ENCODE measurements around the gene NAA25. TPM values are rescaled to one million over a fixed set of nuclear protein-coding genes. Genes with fewer than 3 reads are reported as not detected.
"Not testable (repeated sequence)": the region's sequence is repeated elsewhere in the genome, so short reads cannot be mapped to it uniquely, and the experiment has no call there.

The NAA25 gene
- total RNA-seq, 6 experiments from 2014 or later = 9.7 to 11.8 (median 10.8) TPM

GRCh38 chr12:111998015-111998414 lies 110.6 kb downstream of the NAA25 start:
- Histone ChIP-seq H3K27ac (no peak overlapping the region), H3K27me3 (no peaks in the 10 kb centered on the region), H3K4me1 (peaks cover 0 to 24% (median 3%) of the 10 kb centered on the region in 4 donors), H3K9me3 (no peaks in the 10 kb centered on the region), H3K36me3 (no peaks in the 10 kb centered on the region), H3K4me3 (no peak overlapping the region)
- intact Hi-C loops (cut with DNase I) = no loop called here
- 96% methylated on average over 3 of the region's 4 CpGs for WGBS (ENCODE audit: insufficient coverage, low coverage, low lambda C conversion rate, missing lambda C conversion rate)
- TF ChIP-seq POLR2A (IDR thresholded peaks at IDR 0.05) = no peak
- TF ChIP-seq CTCF (IDR thresholded peaks at IDR 0.05) = no peak
- DNase-seq (no peak), ATAC-seq (no peak)

- DNase-seq (no peak), ATAC-seq (peak; percentile 37 to 54 (median 46))
- Histone ChIP-seq H3K27ac (no peak overlapping the region), H3K27me3 (no peaks in the 10 kb centered on the region), H3K9me3 (no peaks in the 10 kb centered on the region), H3K4me1 (peaks cover 0 to 17% (median 3%) of the 10 kb centered on the region in 4 donors), H3K4me3 (no peak overlapping the region), H3K36me3 (no peaks in the 10 kb centered on the region)
- intact Hi-C loops (cut with DNase I) = no loop called here
- no peak for TF ChIP-seq CTCF (IDR thresholded peaks at IDR 0.05)
- TF ChIP-seq POLR2A (IDR thresholded peaks at IDR 0.05) = no peak
- 60% methylated on average over 2 of the region's 2 CpGs for WGBS (ENCODE audit: insufficient coverage, low coverage, low lambda C conversion rate, missing lambda C conversion rate)
Observed at GRCh38 chr12:111997300-111997699, 111.3 kb downstream of the NAA25 start.

DNA sequence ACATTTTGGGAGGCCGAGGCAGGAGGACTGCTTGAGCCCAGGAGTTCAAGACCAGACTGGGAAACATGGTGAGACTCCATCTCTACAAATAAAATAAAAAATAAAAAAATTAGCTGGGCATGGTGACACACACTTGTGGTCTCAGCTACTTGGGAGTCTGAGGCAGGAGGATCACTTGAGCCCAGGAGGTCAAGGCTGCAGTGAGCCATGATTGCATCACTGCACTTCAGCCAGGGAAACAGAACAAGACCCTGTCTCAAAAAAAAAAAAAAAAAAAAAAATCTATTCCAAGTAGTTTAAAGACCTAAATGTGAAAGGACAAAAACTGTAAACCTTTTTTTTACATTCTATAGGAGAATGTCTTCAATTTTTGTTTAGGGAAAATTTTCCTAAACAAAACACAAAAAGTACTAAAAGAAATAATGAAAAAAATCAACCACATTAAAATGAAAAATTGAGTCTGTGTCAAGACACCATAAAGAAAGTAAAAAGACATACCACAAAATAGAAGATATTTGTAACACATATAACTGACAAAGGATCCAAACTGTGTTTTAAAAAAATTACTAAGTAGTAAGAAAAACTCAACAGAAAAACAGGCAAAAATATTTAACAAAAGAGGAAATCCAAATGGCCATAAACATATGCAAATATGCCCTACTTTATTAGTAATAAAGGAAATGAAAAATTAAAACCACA lies 112.7 kb downstream of the NAA25 start:
- no peaks in the 10 kb centered on the region for H3K36me3 ChIP-seq
- no peak for ATAC-seq
- no peaks in the 10 kb centered on the region for H3K27me3 ChIP-seq
- no peak overlapping the region for H3K27ac ChIP-seq
- WGBS (ENCODE audit: insufficient coverage, low coverage, low lambda C conversion rate, missing lambda C conversion rate) = 71% methylated on average over 1 of the region's 1 CpG
- intact Hi-C loops (cut with DNase I) = no loop called here
- TF ChIP-seq CTCF (IDR thresholded peaks at IDR 0.05) = no peak
- TF ChIP-seq POLR2A (IDR thresholded peaks at IDR 0.05) = no peak
- no peaks in the 10 kb centered on the region for H3K9me3 ChIP-seq
- H3K4me3 ChIP-seq = no peak overlapping the region
- no peak for DNase-seq
- peaks cover 0 to 7% (median 3%) of the 10 kb centered on the region in 4 donors for H3K4me1 ChIP-seq

- H3K27ac ChIP-seq; ATAC-seq; H3K9me3 ChIP-seq; intact Hi-C loops (cut with DNase I); H3K4me3 ChIP-seq; H3K36me3 ChIP-seq; DNase-seq; H3K4me1 ChIP-seq; H3K27me3 ChIP-seq: not testable (repeated sequence)
- WGBS (ENCODE audit: insufficient coverage, low coverage, low lambda C conversion rate, missing lambda C conversion rate) = 66% methylated on average over 17 of the region's 17 CpGs
Observed at GRCh38 chr12:111994211-111995111, 114.1 kb downstream of the NAA25 start.

Data from right lobe of liver (tissue), 6 donors.